ENCODE data around the gene PKD1L1.

Gene PKD1L1

DNA sequence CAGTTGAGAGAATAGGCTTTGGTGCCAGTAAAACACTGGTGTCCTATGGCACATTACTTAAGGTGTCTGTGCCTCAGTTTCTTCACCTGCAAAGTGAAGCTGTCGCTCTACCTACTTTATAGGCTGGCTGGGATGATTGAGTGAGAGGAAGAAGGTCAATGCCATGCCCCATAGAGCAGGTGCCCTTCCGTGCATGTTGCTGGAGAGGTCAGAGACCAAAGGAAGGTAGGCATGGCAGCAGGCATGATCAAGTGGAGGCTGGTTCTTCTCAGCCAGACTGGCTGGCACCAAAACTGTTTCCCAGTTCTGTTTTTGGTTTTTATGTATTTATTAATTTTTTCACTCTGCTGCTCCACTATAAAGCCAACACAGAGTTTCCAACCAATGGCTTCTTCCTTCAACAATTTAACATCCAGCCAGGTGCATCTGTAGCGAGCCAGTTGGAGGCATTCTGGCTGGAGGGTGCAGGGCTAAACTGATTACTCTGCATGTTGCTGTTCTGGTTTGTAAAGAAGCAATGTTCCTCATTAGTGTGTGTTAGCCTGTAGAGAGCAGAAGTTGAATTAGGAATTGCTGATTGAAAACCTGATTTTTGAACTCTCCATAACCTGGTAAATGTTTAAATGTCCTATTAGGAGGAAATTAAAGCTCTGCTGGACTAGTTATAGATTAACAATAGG lies 222.1 kb downstream of the PKD1L1 start:
- no peak for DNase-seq (ENCODE audit: low spot score)

DNA sequence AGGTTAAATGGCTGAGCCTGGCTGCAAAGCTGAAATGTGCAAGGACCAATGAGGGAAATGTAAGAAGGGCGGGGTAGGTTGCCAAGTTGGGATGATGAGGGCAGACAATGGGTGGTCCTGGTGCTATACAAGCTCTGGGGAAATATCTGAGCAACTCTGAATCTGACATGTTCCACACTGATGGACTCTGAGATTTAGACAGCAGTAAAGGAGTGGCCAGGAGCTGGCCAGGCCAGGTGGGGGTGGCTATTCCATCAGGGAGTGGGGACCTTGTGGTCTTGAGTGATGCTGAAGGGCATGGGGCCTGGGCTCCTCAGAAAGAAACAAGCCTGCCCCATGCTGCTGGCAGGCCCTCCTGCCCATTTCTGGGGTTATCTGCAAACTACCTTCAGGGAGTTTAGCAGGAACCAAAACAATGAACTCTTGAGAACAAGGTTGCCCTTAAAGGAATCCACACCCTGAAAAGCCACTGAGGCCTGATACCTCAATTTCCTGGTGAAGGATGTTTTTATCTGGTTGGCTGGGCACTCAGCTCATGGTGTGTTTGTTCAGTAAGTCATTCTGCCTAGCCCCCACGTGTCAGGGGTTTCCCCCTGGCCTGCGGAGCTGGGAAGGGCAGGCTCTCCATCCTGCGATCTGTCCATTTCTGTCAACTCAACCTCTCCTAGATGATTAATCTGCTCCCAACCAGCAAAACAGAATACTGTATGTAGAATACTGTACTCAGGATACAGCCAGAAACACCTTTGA lies 223.1 kb downstream of the PKD1L1 start:
- DNase-seq (ENCODE audit: low spot score): no peak

Measured in RKO (cell line).